ENCODE measurements around the gene TICAM1.
"Not testable (repeated sequence)": the region's sequence is repeated elsewhere in the genome, so short reads cannot be mapped to it uniquely, and the experiment has no call there.

Gene TICAM1

GRCh38 chr19:4803736-4804695 is 27.5 kb downstream of the TICAM1 start:
- DNase-seq: no peak

GRCh38 chr19:4802711-4803110 is 28.8 kb downstream of the TICAM1 start:
- no peak for DNase-seq

- no peak for DNase-seq
Observed at GRCh38 chr19:4801085-4801619, 30.4 kb downstream of the TICAM1 start.

GRCh38 chr19:4800591-4801081 is 30.9 kb downstream of the TICAM1 start:
- no peak for DNase-seq

GRCh38 chr19:4795400-4795799 is 36.1 kb downstream of the TICAM1 start:
- no peak for DNase-seq

- DNase-seq: no peak
Observed at GRCh38 chr19:4794971-4795370, 36.5 kb downstream of the TICAM1 start.

- DNase-seq: not testable (repeated sequence)
Observed at GRCh38 chr19:4793278-4793677, 38.2 kb downstream of the TICAM1 start.

- DNase-seq: not testable (repeated sequence)
Observed at GRCh38 chr19:4792866-4793195, 38.7 kb downstream of the TICAM1 start.

- not testable (repeated sequence) for DNase-seq
Observed at GRCh38 chr19:4792019-4792865, 39.3 kb downstream of the TICAM1 start.

GRCh38 chr19:4791183-4792018 is 40.1 kb downstream of the TICAM1 start, which contains the start of gene FEM1A:
TSS of gene FEM1A (plus strand) at chr19:4791734. CDS start at chr19:4791855, 121 bp downstream.
- no peak for DNase-seq

GRCh38 chr19:4786412-4787016 is 45.0 kb downstream of the TICAM1 start:
- not testable (repeated sequence) for DNase-seq

GRCh38 chr19:4781801-4782200 is 49.7 kb downstream of the TICAM1 start:
- DNase-seq: no peak

- no peak for DNase-seq
Observed at GRCh38 chr19:4780860-4781259, 50.7 kb downstream of the TICAM1 start.

GRCh38 chr19:4778124-4778523 is 53.4 kb downstream of the TICAM1 start:
- not testable (repeated sequence) for DNase-seq

GRCh38 chr19:4776436-4777211 is 54.9 kb downstream of the TICAM1 start:
- DNase-seq: no peak

GRCh38 chr19:4775627-4776152 is 55.8 kb downstream of the TICAM1 start:
- no peak for DNase-seq

- no peak for DNase-seq
Observed at GRCh38 chr19:4774136-4774535, 57.4 kb downstream of the TICAM1 start.

- no peak for DNase-seq
Observed at GRCh38 chr19:4773047-4773640, 58.4 kb downstream of the TICAM1 start.

- DNase-seq: no peak
Observed at GRCh38 chr19:4772566-4772965, 58.9 kb downstream of the TICAM1 start.

All from cortex of kidney (tissue), 1 donor.